Measurements from ENCODE around the gene PRDM4. TPM values are rescaled to one million over a fixed set of nuclear protein-coding genes. Genes with fewer than 3 reads are reported as not detected.
"Not testable (repeated sequence)": the region's sequence is repeated elsewhere in the genome, so short reads cannot be mapped to it uniquely, and the experiment has no call there.

Gene PRDM4
- total RNA-seq, 2 experiments from 2014 or later: 19.3 to 21.7 TPM

- POLR2A ChIA-PET: interaction anchor here (0.7 kb wide), 1 partner anchor 18 kb away, joined by 3 read pairs; no protein-coding TSS in a partner anchor
- no peak for DNase-seq
- H3K27me3 Mint-ChIP-seq: no peaks in the 10 kb centered on the region
- intact Hi-C loops (cut with micrococcal nuclease): no loop called here
- no peak for ATAC-seq
- CTCF ChIA-PET: no interaction called here
- H3K27ac Mint-ChIP-seq: no peak overlapping the region
- H3K9me3 Mint-ChIP-seq: no peaks in the 10 kb centered on the region
- no peak for TF ChIP-seq CTCF (IDR thresholded peaks at IDR 0.05)
- no peak overlapping the region for H3K4me3 Mint-ChIP-seq
- H3K4me1 Mint-ChIP-seq (ENCODE audit: low read depth): no peaks in the 10 kb centered on the region
- H3K36me3 Mint-ChIP-seq (ENCODE audit: low read depth): peaks cover 88% of the 10 kb centered on the region
These were observed 56.9 kb downstream of the PRDM4 start for GRCh38 chr12:107704041-107704440.

GRCh38 chr12:107702106-107702505, 58.8 kb downstream of the PRDM4 start:
- Mint-ChIP-seq H3K27ac (no peak overlapping the region), H3K27me3 (no peaks in the 10 kb centered on the region), H3K36me3 (ENCODE audit: low read depth) (peaks cover 85% of the 10 kb centered on the region), H3K4me3 (no peak overlapping the region), H3K4me1 (ENCODE audit: low read depth) (no peaks in the 10 kb centered on the region), H3K9me3 (no peaks in the 10 kb centered on the region)
- intact Hi-C loops (cut with micrococcal nuclease): no loop called here
- no peak for DNase-seq
- CTCF ChIA-PET: no interaction called here
- POLR2A ChIA-PET: no interaction called here
- TF ChIP-seq CTCF (IDR thresholded peaks at IDR 0.05): no peak
- ATAC-seq: no peak

- H3K4me3 Mint-ChIP-seq; POLR2A ChIA-PET; H3K27ac Mint-ChIP-seq; DNase-seq; H3K9me3 Mint-ChIP-seq; H3K27me3 Mint-ChIP-seq; H3K4me1 Mint-ChIP-seq (ENCODE audit: low read depth); intact Hi-C loops (cut with micrococcal nuclease): not testable (repeated sequence)
- CTCF ChIA-PET: interaction anchor here (0.7 to 2.7 kb wide), 2 partner anchors 22 to 189 kb away, joined by 3 to 9 read pairs; no protein-coding TSS in a partner anchor
- H3K36me3 Mint-ChIP-seq (ENCODE audit: low read depth): peaks cover 62% of the 10 kb centered on the region
- peak; percentile 20 for ATAC-seq
These were observed 65.2 kb downstream of the PRDM4 start for GRCh38 chr12:107695772-107696171.

- Mint-ChIP-seq H3K9me3 (no peaks in the 10 kb centered on the region), H3K4me1 (ENCODE audit: low read depth) (peaks cover 19% of the 10 kb centered on the region), H3K36me3 (ENCODE audit: low read depth) (peaks cover 32% of the 10 kb centered on the region), H3K4me3 (peak within 1 kb of the TSS; percentile 91), H3K27me3 (no peaks in the 10 kb centered on the region), H3K27ac (peak within 1 kb of the TSS; percentile 97)
- ATAC-seq (peak; percentile 91), DNase-seq (peak; percentile 96)
- TF ChIP-seq CTCF (IDR thresholded peaks at IDR 0.05): no peak
- intact Hi-C loops (cut with micrococcal nuclease): no loop called here
- ChIA-PET POLR2A (interaction anchor here (0.8 to 2.2 kb wide), 4 partner anchors 13 to 876 kb away, joined by 3 to 13 read pairs (median 6); partner anchors contain the start of gene PRDM4), CTCF (interaction anchor here (1.3 to 1.7 kb wide), 3 partner anchors 9 to 72 kb away, joined by 4 to 8 read pairs (median 5); no protein-coding TSS in a partner anchor)
These were observed 75.3 kb downstream of the PRDM4 start, which contains the start of gene PWP1 for GRCh38 chr12:107685360-107686248. Gene PWP1 (plus strand): TSS chr12:107685799. CDS start chr12:107685900, 101 bp downstream.

GRCh38 chr12:107684990-107685359, 76.0 kb downstream of the PRDM4 start:
- intact Hi-C loops (cut with micrococcal nuclease): no loop called here
- ChIA-PET CTCF (interaction anchor here (1.5 to 1.7 kb wide), 2 partner anchors 9 to 14 kb away, joined by 5 to 8 read pairs; no protein-coding TSS in a partner anchor), POLR2A (interaction anchor here (0.8 to 2.2 kb wide), 4 partner anchors 13 to 877 kb away, joined by 3 to 13 read pairs (median 6); partner anchors contain the start of gene PRDM4)
- H3K4me1 Mint-ChIP-seq (ENCODE audit: low read depth): peaks cover 19% of the 10 kb centered on the region
- H3K27ac Mint-ChIP-seq: peak overlapping the region; percentile 97
- no peaks in the 10 kb centered on the region for H3K9me3 Mint-ChIP-seq
- peaks cover 29% of the 10 kb centered on the region for H3K36me3 Mint-ChIP-seq (ENCODE audit: low read depth)
- no peaks in the 10 kb centered on the region for H3K27me3 Mint-ChIP-seq
- TF ChIP-seq CTCF (IDR thresholded peaks at IDR 0.05): no peak
- ATAC-seq (peak; percentile 23), DNase-seq (peak; percentile 53)
- H3K4me3 Mint-ChIP-seq: peak overlapping the region; percentile 91

Data from activated CD8-positive, alpha-beta T cell treated with anti-CD3 and anti-CD28 coated beads for 36 hours (primary cell).